ENCODE measurements around the gene CCDC186. TPM values are rescaled to one million over a fixed set of nuclear protein-coding genes. Genes with fewer than 3 reads are reported as not detected.
A peak's percentile ranks its signal among the peaks of the same experiment; 100 is the strongest.

CCDC186 gene
- polyA plus RNA-seq, 2 donors, result 5.1 to 6.1 TPM

DNA sequence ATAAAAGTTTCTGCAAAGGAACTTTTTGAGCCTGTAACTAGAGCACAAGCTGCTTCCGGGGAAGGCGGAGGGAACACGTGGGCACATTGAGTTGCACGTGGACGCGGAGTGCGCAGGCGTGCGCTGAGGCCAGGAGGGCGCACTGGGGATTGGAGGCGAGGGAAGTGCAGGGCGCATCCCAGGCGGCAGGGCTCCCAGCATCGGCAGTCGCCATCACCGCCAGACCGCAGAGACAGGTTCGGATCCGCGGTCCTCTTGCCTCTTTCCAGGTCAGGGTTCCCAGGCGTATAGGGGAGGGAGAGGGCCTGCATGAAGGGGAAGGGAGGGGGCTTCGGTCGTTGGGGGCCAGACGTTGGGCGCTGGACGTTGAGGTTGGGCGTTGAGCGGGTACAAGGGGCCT, 5.1 kb upstream of the CCDC186 start, which contains the start of gene TDRD1:
TSS of gene TDRD1 (plus strand) at position 206 of the 400 bp plus-strand sequence. CDS start 8,479 bp downstream, outside the sequence.
- H3K27ac ChIP-seq (ENCODE audit: low read depth in 2 of 2, low read length in 1 of 2), result no peak within 1 kb of the TSS
- 86% methylated on average over 28 of the region's 28 CpGs for WGBS, 2 donors
- H3K36me3 ChIP-seq (ENCODE audit: control insufficient read depth in 2 of 2, insufficient read depth in 2 of 2, low read length in 1 of 2), result no peaks in the 10 kb centered on the region
- no peaks in the 10 kb centered on the region for H3K4me1 ChIP-seq (ENCODE audit: control insufficient read depth in 2 of 2, insufficient read depth in 2 of 2, low read length in 1 of 2)
- no peaks in the 10 kb centered on the region for H3K9me3 ChIP-seq (ENCODE audit: control insufficient read depth in 2 of 2, insufficient read depth in 1 of 2, low read depth in 1 of 2, low read length in 1 of 2)
- H3K27me3 ChIP-seq (ENCODE audit: control insufficient read depth in 1 of 2, insufficient read depth in 2 of 2, low read length in 2 of 2), result no peaks in the 10 kb centered on the region
- H3K4me3 ChIP-seq (ENCODE audit: low read depth in 1 of 2, low read length in 2 of 2), result no peak within 1 kb of the TSS

DNA sequence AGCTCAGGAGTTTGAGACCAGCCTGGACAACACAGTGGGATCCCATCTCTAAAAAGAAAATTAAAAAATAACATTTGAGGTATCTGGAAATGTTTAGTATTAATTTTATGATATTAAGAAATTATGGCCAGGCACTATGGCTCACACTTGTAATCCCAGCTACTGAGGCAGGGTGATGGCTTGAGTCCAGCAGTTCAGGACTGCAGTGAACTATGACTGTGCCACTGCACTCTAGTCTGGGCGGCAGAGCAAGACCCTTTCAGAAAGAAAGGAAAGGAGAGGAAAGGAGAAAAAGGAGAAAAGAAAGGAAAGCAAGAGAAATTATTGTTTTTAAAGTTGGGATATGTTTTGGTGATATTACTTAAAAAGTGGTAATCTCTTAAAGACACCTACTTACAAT, 2.5 kb upstream of the CCDC186 start:
- WGBS, 2 donors, result 93 to 100% methylated on average over 1 of the region's 1 CpG

GRCh38 chr10:114175667-114176066, 1.7 kb upstream of the CCDC186 start:
- H3K4me3 ChIP-seq (ENCODE audit: low read depth in 1 of 2, low read length in 2 of 2), result no peak overlapping the region
- no peak overlapping the region for H3K27ac ChIP-seq (ENCODE audit: low read depth in 2 of 2, low read length in 1 of 2)
- H3K36me3 ChIP-seq (ENCODE audit: control insufficient read depth in 2 of 2, insufficient read depth in 2 of 2, low read length in 1 of 2), result no peaks in the 10 kb centered on the region
- no peaks in the 10 kb centered on the region for H3K27me3 ChIP-seq (ENCODE audit: control insufficient read depth in 1 of 2, insufficient read depth in 2 of 2, low read length in 2 of 2)
- WGBS, 2 donors, result 93 to 94% methylated on average over 1 of the region's 1 CpG
- no peaks in the 10 kb centered on the region for H3K9me3 ChIP-seq (ENCODE audit: control insufficient read depth in 2 of 2, insufficient read depth in 1 of 2, low read depth in 1 of 2, low read length in 1 of 2)
- no peaks in the 10 kb centered on the region for H3K4me1 ChIP-seq (ENCODE audit: control insufficient read depth in 2 of 2, insufficient read depth in 2 of 2, low read length in 1 of 2)

More for the DNA sequence above, 2.5 kb upstream of the CCDC186 start:
- no peaks in the 10 kb centered on the region for H3K27me3 ChIP-seq (ENCODE audit: control insufficient read depth in 1 of 2, insufficient read depth in 2 of 2, low read length in 2 of 2)
- H3K4me3 ChIP-seq (ENCODE audit: low read depth in 1 of 2, low read length in 2 of 2), result no peak overlapping the region
- H3K36me3 ChIP-seq (ENCODE audit: control insufficient read depth in 2 of 2, insufficient read depth in 2 of 2, low read length in 1 of 2), result no peaks in the 10 kb centered on the region
- H3K4me1 ChIP-seq (ENCODE audit: control insufficient read depth in 2 of 2, insufficient read depth in 2 of 2, low read length in 1 of 2), result no peaks in the 10 kb centered on the region
- no peaks in the 10 kb centered on the region for H3K9me3 ChIP-seq (ENCODE audit: control insufficient read depth in 2 of 2, insufficient read depth in 1 of 2, low read depth in 1 of 2, low read length in 1 of 2)
- H3K27ac ChIP-seq (ENCODE audit: low read depth in 2 of 2, low read length in 1 of 2), result no peak overlapping the region

DNA sequence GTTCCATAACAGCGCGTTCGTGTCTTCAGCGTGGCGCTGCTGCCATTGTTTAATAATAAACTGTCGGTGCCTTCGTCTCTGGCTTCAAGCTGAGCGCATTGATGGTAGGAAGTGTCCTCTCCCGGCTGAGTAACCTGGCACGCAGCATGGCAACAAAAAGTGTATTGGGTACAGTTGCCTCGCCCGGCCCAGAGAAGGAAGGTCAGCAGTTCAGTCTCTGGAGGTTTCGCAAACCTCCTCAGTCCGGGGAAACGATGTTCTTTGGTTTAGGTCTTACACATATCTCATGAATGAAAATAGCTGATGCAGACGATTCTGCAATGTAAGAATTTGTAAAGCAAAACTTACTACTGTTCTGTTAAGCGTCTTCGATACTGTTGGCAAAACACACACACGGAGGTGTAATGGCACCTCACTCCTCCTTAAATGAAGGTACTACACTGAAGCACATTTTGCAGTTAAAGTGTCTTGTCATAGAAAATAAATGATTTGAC, 739 bp upstream of the CCDC186 start:
- H3K4me1 ChIP-seq (ENCODE audit: control insufficient read depth in 2 of 2, insufficient read depth in 2 of 2, low read length in 1 of 2), result no peaks in the 10 kb centered on the region
- H3K27me3 ChIP-seq (ENCODE audit: control insufficient read depth in 1 of 2, insufficient read depth in 2 of 2, low read length in 2 of 2), result no peaks in the 10 kb centered on the region
- H3K27ac ChIP-seq (ENCODE audit: low read depth in 2 of 2, low read length in 1 of 2), result peak overlapping the region; percentile 74 to 98
- H3K9me3 ChIP-seq (ENCODE audit: control insufficient read depth in 2 of 2, insufficient read depth in 1 of 2, low read depth in 1 of 2, low read length in 1 of 2), result no peaks in the 10 kb centered on the region
- peak overlapping the region; percentile 98 for H3K4me3 ChIP-seq (ENCODE audit: low read depth in 1 of 2, low read length in 2 of 2)
- no peaks in the 10 kb centered on the region for H3K36me3 ChIP-seq (ENCODE audit: control insufficient read depth in 2 of 2, insufficient read depth in 2 of 2, low read length in 1 of 2)
- 1% methylated on average over 19 of the region's 19 CpGs for WGBS, 2 donors

DNA sequence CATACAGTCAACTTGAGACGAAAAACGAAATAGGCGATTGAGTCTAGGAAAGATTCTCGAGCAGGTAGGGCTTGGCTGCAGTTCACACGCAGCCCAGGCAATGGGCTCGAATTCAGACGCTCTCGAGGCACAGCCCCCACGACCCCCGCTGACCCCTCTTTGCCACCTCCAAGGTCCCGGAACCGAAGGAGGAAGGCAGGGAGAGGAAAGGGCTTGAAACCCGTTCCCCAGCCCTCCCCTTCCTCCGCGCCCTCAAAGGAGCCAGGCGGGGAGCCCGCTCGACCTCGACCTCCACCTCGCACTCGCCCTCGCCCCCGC, 441 bp downstream of the CCDC186 start:
- H3K27me3 ChIP-seq (ENCODE audit: control insufficient read depth in 1 of 2, insufficient read depth in 2 of 2, low read length in 2 of 2), result no peaks in the 10 kb centered on the region
- peak overlapping the region; percentile 85 to 98 for H3K27ac ChIP-seq (ENCODE audit: low read depth in 2 of 2, low read length in 1 of 2)
- H3K4me3 ChIP-seq (ENCODE audit: low read depth in 1 of 2, low read length in 2 of 2), result peak overlapping the region; percentile 98
- H3K4me1 ChIP-seq (ENCODE audit: control insufficient read depth in 2 of 2, insufficient read depth in 2 of 2, low read length in 1 of 2), result no peaks in the 10 kb centered on the region
- no peaks in the 10 kb centered on the region for H3K36me3 ChIP-seq (ENCODE audit: control insufficient read depth in 2 of 2, insufficient read depth in 2 of 2, low read length in 1 of 2)
- WGBS, 2 donors, result 0 to 1% methylated on average over 23 of the region's 23 CpGs
- no peaks in the 10 kb centered on the region for H3K9me3 ChIP-seq (ENCODE audit: control insufficient read depth in 2 of 2, insufficient read depth in 1 of 2, low read depth in 1 of 2, low read length in 1 of 2)

DNA sequence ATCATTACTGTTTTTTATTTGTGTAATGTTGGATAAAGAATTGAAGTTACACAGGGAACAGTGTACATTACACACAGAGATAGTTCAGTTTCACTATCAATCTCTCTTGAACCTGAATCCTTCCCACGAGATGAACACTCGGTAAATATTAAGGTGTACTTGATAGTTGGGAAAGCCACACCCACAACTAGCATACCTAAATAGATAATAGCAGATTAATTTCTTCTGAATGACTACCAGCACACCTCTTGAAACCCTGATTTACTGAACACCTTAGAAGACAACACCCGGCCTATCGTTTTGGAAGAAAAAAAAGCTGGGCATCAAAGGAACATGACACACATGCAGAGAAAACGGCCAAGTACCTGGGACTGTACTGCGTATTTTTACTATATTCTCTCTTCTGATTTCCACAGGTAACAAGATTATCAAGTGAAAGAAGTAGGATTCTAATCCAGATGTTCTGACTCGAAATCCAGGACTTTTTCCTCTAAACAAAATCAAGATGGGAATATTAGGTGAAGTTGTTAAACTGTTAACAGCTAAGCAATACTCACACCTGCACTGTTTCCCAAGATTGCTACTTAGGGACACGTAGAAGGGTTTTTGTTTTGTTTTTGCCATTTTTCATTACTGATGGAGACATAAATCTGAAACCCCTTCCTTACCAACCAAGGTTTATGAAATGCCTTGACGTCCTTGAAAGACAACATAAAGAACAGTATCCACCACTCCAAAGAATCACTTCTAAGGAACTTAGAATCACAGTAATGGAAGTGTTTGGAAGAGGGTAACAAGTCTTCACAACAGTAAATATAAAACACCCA, 1.0 kb downstream of the CCDC186 start:
- Histone ChIP-seq H3K9me3 (ENCODE audit: control insufficient read depth in 2 of 2, insufficient read depth in 1 of 2, low read depth in 1 of 2, low read length in 1 of 2) (no peaks in the 10 kb centered on the region), H3K4me1 (ENCODE audit: control insufficient read depth in 2 of 2, insufficient read depth in 2 of 2, low read length in 1 of 2) (no peaks in the 10 kb centered on the region), H3K27ac (ENCODE audit: low read depth in 2 of 2, low read length in 1 of 2) (peak overlapping the region; percentile 85 to 98), H3K4me3 (ENCODE audit: low read depth in 1 of 2, low read length in 2 of 2) (peak overlapping the region; percentile 98), H3K27me3 (ENCODE audit: control insufficient read depth in 1 of 2, insufficient read depth in 2 of 2, low read length in 2 of 2) (no peaks in the 10 kb centered on the region), H3K36me3 (ENCODE audit: control insufficient read depth in 2 of 2, insufficient read depth in 2 of 2, low read length in 1 of 2) (no peaks in the 10 kb centered on the region)
- WGBS, 2 donors, result 12 to 18% methylated on average over 9 of the region's 9 CpGs

- H3K27me3 ChIP-seq (ENCODE audit: control insufficient read depth in 1 of 2, insufficient read depth in 2 of 2, low read length in 2 of 2), result no peaks in the 10 kb centered on the region
- H3K36me3 ChIP-seq (ENCODE audit: control insufficient read depth in 2 of 2, insufficient read depth in 2 of 2, low read length in 1 of 2), result no peaks in the 10 kb centered on the region
- no peaks in the 10 kb centered on the region for H3K9me3 ChIP-seq (ENCODE audit: control insufficient read depth in 2 of 2, insufficient read depth in 1 of 2, low read depth in 1 of 2, low read length in 1 of 2)
- H3K4me3 ChIP-seq (ENCODE audit: low read depth in 1 of 2, low read length in 2 of 2), result peak overlapping the region in 1 of 2 donors; percentile 98
- H3K4me1 ChIP-seq (ENCODE audit: control insufficient read depth in 2 of 2, insufficient read depth in 2 of 2, low read length in 1 of 2), result no peaks in the 10 kb centered on the region
- H3K27ac ChIP-seq (ENCODE audit: low read depth in 2 of 2, low read length in 1 of 2), result no peak overlapping the region
- 20% methylated on average over 1 of the region's 1 CpG for WGBS, 2 donors
Measured at GRCh38 chr10:114172216-114172615, 1.8 kb downstream of the CCDC186 start.

DNA sequence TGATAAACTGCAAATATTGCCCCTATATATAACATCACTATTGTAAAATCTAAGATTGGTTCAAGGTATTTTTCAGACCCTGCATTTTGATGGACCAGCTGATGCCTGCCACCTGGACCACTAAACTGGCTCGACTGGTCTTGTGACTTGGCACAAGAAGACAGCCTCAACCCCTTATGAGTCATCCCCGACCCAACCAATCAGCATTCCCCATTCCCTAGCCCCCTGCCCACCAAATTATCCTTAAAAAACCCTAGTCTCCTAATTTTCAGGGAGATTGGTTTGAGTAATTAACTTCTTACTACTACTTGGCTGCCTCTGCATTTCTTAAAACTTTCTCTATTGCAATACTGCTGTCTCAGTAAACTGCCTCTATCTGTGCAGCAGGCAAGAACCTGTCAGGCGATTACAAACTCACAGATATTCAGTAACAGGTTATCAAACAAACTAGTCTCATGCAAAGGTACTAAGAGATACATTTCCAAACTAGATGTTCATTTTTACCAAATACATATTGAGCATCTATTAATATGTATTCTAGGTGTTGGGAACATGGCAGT, 5.5 kb downstream of the CCDC186 start:
- Histone ChIP-seq H3K27ac (ENCODE audit: low read depth in 2 of 2, low read length in 1 of 2) (no peak overlapping the region), H3K36me3 (ENCODE audit: control insufficient read depth in 2 of 2, insufficient read depth in 2 of 2, low read length in 1 of 2) (no peaks in the 10 kb centered on the region), H3K27me3 (ENCODE audit: control insufficient read depth in 1 of 2, insufficient read depth in 2 of 2, low read length in 2 of 2) (no peaks in the 10 kb centered on the region), H3K4me3 (ENCODE audit: low read depth in 1 of 2, low read length in 2 of 2) (no peak overlapping the region), H3K4me1 (ENCODE audit: control insufficient read depth in 2 of 2, insufficient read depth in 2 of 2, low read length in 1 of 2) (peaks cover 0 to 2% of the 10 kb centered on the region in 2 donors), H3K9me3 (ENCODE audit: control insufficient read depth in 2 of 2, insufficient read depth in 1 of 2, low read depth in 1 of 2, low read length in 1 of 2) (no peaks in the 10 kb centered on the region)
- WGBS, 2 donors, result 95 to 97% methylated on average over 3 of the region's 3 CpGs

DNA sequence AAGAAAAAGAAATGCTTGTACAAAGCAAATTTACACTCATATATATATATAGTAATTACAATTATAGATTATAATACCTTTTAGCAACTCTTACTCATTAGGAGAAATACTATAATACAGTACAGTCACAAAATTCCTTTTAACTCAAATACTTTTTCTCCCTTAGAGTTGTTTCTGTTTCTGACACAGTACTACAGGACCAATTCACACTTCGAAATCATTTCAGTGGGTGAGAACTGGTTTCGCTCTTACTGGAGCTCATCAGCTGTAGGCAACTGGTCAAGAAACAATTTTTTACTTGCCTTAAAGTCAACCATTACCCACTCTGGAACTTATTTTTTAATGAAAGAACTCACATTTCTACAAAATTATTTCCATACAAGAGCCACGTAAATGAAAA, 6.0 kb downstream of the CCDC186 start:
- peaks cover 0 to 2% of the 10 kb centered on the region in 2 donors for H3K4me1 ChIP-seq (ENCODE audit: control insufficient read depth in 2 of 2, insufficient read depth in 2 of 2, low read length in 1 of 2)
- no peaks in the 10 kb centered on the region for H3K36me3 ChIP-seq (ENCODE audit: control insufficient read depth in 2 of 2, insufficient read depth in 2 of 2, low read length in 1 of 2)
- 92 to 93% methylated on average over 3 of the region's 3 CpGs for WGBS, 2 donors

More for the DNA sequence above, 6.0 kb downstream of the CCDC186 start:
- H3K27me3 ChIP-seq (ENCODE audit: control insufficient read depth in 1 of 2, insufficient read depth in 2 of 2, low read length in 2 of 2), result no peaks in the 10 kb centered on the region
- H3K9me3 ChIP-seq (ENCODE audit: control insufficient read depth in 2 of 2, insufficient read depth in 1 of 2, low read depth in 1 of 2, low read length in 1 of 2), result no peaks in the 10 kb centered on the region
- no peak overlapping the region for H3K27ac ChIP-seq (ENCODE audit: low read depth in 2 of 2, low read length in 1 of 2)
- H3K4me3 ChIP-seq (ENCODE audit: low read depth in 1 of 2, low read length in 2 of 2), result no peak overlapping the region
